Esophagus muscularis mucosa (tissue), 3 donors: ENCODE data around the gene SH3BGRL2.

Experiments
- CTCF ChIP-seq, 3 experiments: fragments of 200-600 bp in 2 of 3; fragments of 450-650 bp in 1 of 3; sonication (generic) in 2 of 3; IDR thresholded peaks; one replicate each; pipeline ENCODE4 v1.5.1; 2017 to 2019; ENCODE audit warnings: antibody characterized with exemption in 3 of 3, mild to moderate bottlenecking in 2 of 3, moderate library complexity in 1 of 3
- POLR2A ChIP-seq: fragments of 450-650 bp; IDR thresholded peaks from one replicate; pipeline ENCODE4 v1.6.1; 2017; ENCODE audit warnings: antibody characterized with exemption, moderate library complexity, mild to moderate bottlenecking, low read depth

- no peak for TF ChIP-seq CTCF (IDR thresholded peaks at IDR 0.05)
- TF ChIP-seq POLR2A, result no peak
Observed at GRCh38 chr6:79670789-79671188, 39.7 kb downstream of the SH3BGRL2 start.
